Neural progenitor cell (in vitro differentiated cells): Measurements from ENCODE around the gene AIFM2.

ENCODE experiments used
- CTCF ChIP-seq: fragments of 200-600 bp; sonication (generic); IDR thresholded peaks from 2 replicates; pipeline ENCODE4 v1.5.1; 2017; ENCODE audit warnings: antibody characterized with exemption, mild to moderate bottlenecking
- EZH2 ChIP-seq: fragments of 200-600 bp; sonication (generic); IDR thresholded peaks from 2 replicates; pipeline ENCODE4 v1.6.1; 2017; ENCODE audit warnings: antibody characterized with exemption, mild to moderate bottlenecking, moderate library complexity

GRCh38 chr10:70131560-70131937, 1.1 kb downstream of the AIFM2 start:
- no peak for TF ChIP-seq CTCF
- no peak for TF ChIP-seq EZH2
